Measurements from ENCODE around the gene RANBP3.

Gene RANBP3

GRCh38 chr19:5993201-5993600 is 15.3 kb upstream of the RANBP3 start:
- DNase-seq (ENCODE audit: extremely low read depth, insufficient read length) = no peak
- no peak for TF ChIP-seq CTCF (IDR thresholded peaks at IDR 0.05; ENCODE audit: insufficient read depth, low read length, poor library complexity, severe bottlenecking)
- Histone ChIP-seq H3K36me3 (ENCODE audit: control insufficient read depth, insufficient read depth, low read length) (no peaks in the 10 kb centered on the region), H3K4me3 (replicated peaks; ENCODE audit: low read depth, low read length) (no peak overlapping the region), H3K27me3 (replicated peaks; ENCODE audit: control insufficient read depth, insufficient read depth, low read length) (no peaks in the 10 kb centered on the region)

GRCh38 chr19:5992756-5993155 is 14.8 kb upstream of the RANBP3 start:
- no peak for DNase-seq (ENCODE audit: extremely low read depth, insufficient read length)
- no peaks in the 10 kb centered on the region for H3K36me3 ChIP-seq (ENCODE audit: control insufficient read depth, insufficient read depth, low read length)
- no peaks in the 10 kb centered on the region for H3K27me3 ChIP-seq (replicated peaks; ENCODE audit: control insufficient read depth, insufficient read depth, low read length)
- no peak overlapping the region for H3K4me3 ChIP-seq (replicated peaks; ENCODE audit: low read depth, low read length)
- no peak for TF ChIP-seq CTCF (IDR thresholded peaks at IDR 0.05; ENCODE audit: insufficient read depth, low read length, poor library complexity, severe bottlenecking)

GRCh38 chr19:5991244-5991838 is 13.4 kb upstream of the RANBP3 start:
- Histone ChIP-seq H3K4me3 (replicated peaks; ENCODE audit: low read depth, low read length) (no peak overlapping the region), H3K27me3 (replicated peaks; ENCODE audit: control insufficient read depth, insufficient read depth, low read length) (no peaks in the 10 kb centered on the region), H3K36me3 (ENCODE audit: control insufficient read depth, insufficient read depth, low read length) (no peaks in the 10 kb centered on the region)
- no peak for DNase-seq (ENCODE audit: extremely low read depth, insufficient read length)
- no peak for TF ChIP-seq CTCF (IDR thresholded peaks at IDR 0.05; ENCODE audit: insufficient read depth, low read length, poor library complexity, severe bottlenecking)

GRCh38 chr19:5990289-5990797 is 12.4 kb upstream of the RANBP3 start:
- no peak for DNase-seq (ENCODE audit: extremely low read depth, insufficient read length)
- Histone ChIP-seq H3K36me3 (ENCODE audit: control insufficient read depth, insufficient read depth, low read length) (no peaks in the 10 kb centered on the region), H3K27me3 (replicated peaks; ENCODE audit: control insufficient read depth, insufficient read depth, low read length) (no peaks in the 10 kb centered on the region), H3K4me3 (replicated peaks; ENCODE audit: low read depth, low read length) (no peak overlapping the region)
- TF ChIP-seq CTCF (IDR thresholded peaks at IDR 0.05; ENCODE audit: insufficient read depth, low read length, poor library complexity, severe bottlenecking) = no peak

- no peak for DNase-seq (ENCODE audit: extremely low read depth, insufficient read length)
- Histone ChIP-seq H3K4me3 (replicated peaks; ENCODE audit: low read depth, low read length) (no peak overlapping the region), H3K36me3 (ENCODE audit: control insufficient read depth, insufficient read depth, low read length) (no peaks in the 10 kb centered on the region), H3K27me3 (replicated peaks; ENCODE audit: control insufficient read depth, insufficient read depth, low read length) (no peaks in the 10 kb centered on the region)
- no peak for TF ChIP-seq CTCF (IDR thresholded peaks at IDR 0.05; ENCODE audit: insufficient read depth, low read length, poor library complexity, severe bottlenecking)
Observed at GRCh38 chr19:5989388-5990074, 11.6 kb upstream of the RANBP3 start.
